HG03159 (cell line): Measurements from ENCODE around the gene SPART.

Experiments used
- ATAC-seq: cut with Tn5 transposase; IDR thresholded peaks from one replicate; pipeline ENCODE4 v1.9.1; 2021; ENCODE audit warnings: mild to moderate bottlenecking, moderate library complexity; ENCODE audit not compliant: unreplicated experiment

The SPART gene

GRCh38 chr13:36259361-36260137, 86.6 kb downstream of the SPART start:
- no peak for ATAC-seq

GRCh38 chr13:36258831-36259230, 87.4 kb downstream of the SPART start:
- no peak for ATAC-seq
